ENCODE measurements around the gene TIGAR.

The TIGAR gene

GRCh38 chr12:4323396-4323795 lies 2.4 kb downstream of the TIGAR start:
- ATAC-seq (ENCODE audit: insufficient read depth, low read depth): no peak
- DNase-seq: no peak
- Histone ChIP-seq H3K79me2 (ENCODE audit: insufficient read depth, low read length) (peaks cover 26% of the 10 kb centered on the region), H3K36me3 (ENCODE audit: insufficient read depth, low read length) (peaks cover 3% of the 10 kb centered on the region; the same call in 1 of the 2 replicates), H4K20me1 (ENCODE audit: insufficient read depth, low read length) (no peaks in the 10 kb centered on the region; the same call in 1 of the 2 replicates), H3K9ac (ENCODE audit: low read depth, low read length) (no peak overlapping the region), H3K9me3 (ENCODE audit: insufficient read depth, low read length, severe bottlenecking) (no peaks in the 10 kb centered on the region), H2AFZ (ENCODE audit: low read depth, low read length) (no peak overlapping the region), H3K4me1 (ENCODE audit: insufficient read depth, low read length) (peaks cover 34% of the 10 kb centered on the region), H3K4me3 (ENCODE audit: low read depth in 1 of 2, low read length in 2 of 2) (no peak overlapping the region), H3K4me2 (ENCODE audit: insufficient read depth, low read length) (peak overlapping the region; percentile 79; the same call in 1 of the 2 replicates), H3K27ac (ENCODE audit: low read length) (no peak overlapping the region), H3K27me3 (ENCODE audit: insufficient read depth, low read length, poor library complexity) (no peaks in the 10 kb centered on the region)
- no peak for TF ChIP-seq CTCF (IDR thresholded peaks at IDR 0.05; ENCODE audit: borderline replicate concordance, extremely low read depth, low read length, poor library complexity, severe bottlenecking)
- no peak for TF ChIP-seq EZH2 (IDR thresholded peaks at IDR 0.05; ENCODE audit: borderline replicate concordance, low read depth, low read length, severe bottlenecking)

GRCh38 chr12:4324366-4324765 lies 3.4 kb downstream of the TIGAR start:
- Histone ChIP-seq H3K27ac (ENCODE audit: low read length) (no peak overlapping the region), H3K79me2 (ENCODE audit: insufficient read depth, low read length) (peaks cover 33% of the 10 kb centered on the region)
- no peak for TF ChIP-seq EZH2 (IDR thresholded peaks at IDR 0.05; ENCODE audit: borderline replicate concordance, low read depth, low read length, severe bottlenecking)

GRCh38 chr12:4325966-4326365 lies 5.0 kb downstream of the TIGAR start:
- Histone ChIP-seq H3K9ac (ENCODE audit: low read depth, low read length) (no peak overlapping the region), H3K9me3 (ENCODE audit: insufficient read depth, low read length, severe bottlenecking) (no peaks in the 10 kb centered on the region), H3K4me1 (ENCODE audit: insufficient read depth, low read length) (peaks cover 26% of the 10 kb centered on the region), H3K27me3 (ENCODE audit: insufficient read depth, low read length, poor library complexity) (no peaks in the 10 kb centered on the region), H3K27ac (ENCODE audit: low read length) (no peak overlapping the region), H3K36me3 (ENCODE audit: insufficient read depth, low read length) (peaks cover 8% of the 10 kb centered on the region; the same call in 1 of the 2 replicates), H4K20me1 (ENCODE audit: insufficient read depth, low read length) (no peaks in the 10 kb centered on the region; the same call in 1 of the 2 replicates), H3K79me2 (ENCODE audit: insufficient read depth, low read length) (peaks cover 37% of the 10 kb centered on the region), H2AFZ (ENCODE audit: low read depth, low read length) (no peak overlapping the region), H3K4me2 (ENCODE audit: insufficient read depth, low read length) (no peak overlapping the region), H3K4me3 (ENCODE audit: low read depth in 1 of 2, low read length in 2 of 2) (no peak overlapping the region)
- DNase-seq (no peak), ATAC-seq (ENCODE audit: insufficient read depth, low read depth) (no peak)
- TF ChIP-seq CTCF (IDR thresholded peaks at IDR 0.05; ENCODE audit: borderline replicate concordance, extremely low read depth, low read length, poor library complexity, severe bottlenecking) (no peak), EZH2 (IDR thresholded peaks at IDR 0.05; ENCODE audit: borderline replicate concordance, low read depth, low read length, severe bottlenecking) (no peak)

More at GRCh38 chr12:4324366-4324765, 3.4 kb downstream of the TIGAR start:
- Histone ChIP-seq H3K36me3 (ENCODE audit: insufficient read depth, low read length) (peaks cover 4% of the 10 kb centered on the region; the same call in 1 of the 2 replicates), H4K20me1 (ENCODE audit: insufficient read depth, low read length) (no peaks in the 10 kb centered on the region; the same call in 1 of the 2 replicates), H3K27me3 (ENCODE audit: insufficient read depth, low read length, poor library complexity) (no peaks in the 10 kb centered on the region), H3K9me3 (ENCODE audit: insufficient read depth, low read length, severe bottlenecking) (no peaks in the 10 kb centered on the region), H3K4me3 (ENCODE audit: low read depth in 1 of 2, low read length in 2 of 2) (no peak overlapping the region), H3K4me1 (ENCODE audit: insufficient read depth, low read length) (peaks cover 34% of the 10 kb centered on the region), H2AFZ (ENCODE audit: low read depth, low read length) (no peak overlapping the region), H3K4me2 (ENCODE audit: insufficient read depth, low read length) (no peak overlapping the region; the same call in 1 of the 2 replicates), H3K9ac (ENCODE audit: low read depth, low read length) (no peak overlapping the region)
- no peak for ATAC-seq (ENCODE audit: insufficient read depth, low read depth)
- no peak for DNase-seq

GRCh38 chr12:4327293-4327692 lies 6.3 kb downstream of the TIGAR start:
- DNase-seq: no peak
- H3K4me2 ChIP-seq (ENCODE audit: insufficient read depth, low read length): no peak overlapping the region
- no peak overlapping the region for H3K9ac ChIP-seq (ENCODE audit: low read depth, low read length)
- H2AFZ ChIP-seq (ENCODE audit: low read depth, low read length): no peak overlapping the region
- peaks cover 8% of the 10 kb centered on the region; the same call in 1 of the 2 replicates for H3K36me3 ChIP-seq (ENCODE audit: insufficient read depth, low read length)
- no peak for TF ChIP-seq CTCF (IDR thresholded peaks at IDR 0.05; ENCODE audit: borderline replicate concordance, extremely low read depth, low read length, poor library complexity, severe bottlenecking)
- TF ChIP-seq EZH2 (IDR thresholded peaks at IDR 0.05; ENCODE audit: borderline replicate concordance, low read depth, low read length, severe bottlenecking): no peak
- peaks cover 28% of the 10 kb centered on the region; the same call in 1 of the 2 replicates for H3K79me2 ChIP-seq (ENCODE audit: insufficient read depth, low read length)
- H3K27ac ChIP-seq (ENCODE audit: low read length): no peak overlapping the region
- H4K20me1 ChIP-seq (ENCODE audit: insufficient read depth, low read length): no peaks in the 10 kb centered on the region; the same call in 1 of the 2 replicates
- H3K9me3 ChIP-seq (ENCODE audit: insufficient read depth, low read length, severe bottlenecking): no peaks in the 10 kb centered on the region
- no peaks in the 10 kb centered on the region for H3K27me3 ChIP-seq (ENCODE audit: insufficient read depth, low read length, poor library complexity)
- H3K4me3 ChIP-seq (ENCODE audit: low read depth in 1 of 2, low read length in 2 of 2): no peak overlapping the region
- peak; percentile 50; the same call in 1 of the 3 replicates for ATAC-seq (ENCODE audit: insufficient read depth, low read depth)
- peaks cover 18% of the 10 kb centered on the region for H3K4me1 ChIP-seq (ENCODE audit: insufficient read depth, low read length)
